HG02884 (cell line): Measurements from ENCODE around the gene ORMDL3.

Source experiments
- ATAC-seq: cut with Tn5 transposase; IDR thresholded peaks from one replicate; pipeline ENCODE4 v1.9.1; 2021; ENCODE audit warnings: mild to moderate bottlenecking, moderate library complexity; ENCODE audit not compliant: unreplicated experiment

The ORMDL3 gene

DNA sequence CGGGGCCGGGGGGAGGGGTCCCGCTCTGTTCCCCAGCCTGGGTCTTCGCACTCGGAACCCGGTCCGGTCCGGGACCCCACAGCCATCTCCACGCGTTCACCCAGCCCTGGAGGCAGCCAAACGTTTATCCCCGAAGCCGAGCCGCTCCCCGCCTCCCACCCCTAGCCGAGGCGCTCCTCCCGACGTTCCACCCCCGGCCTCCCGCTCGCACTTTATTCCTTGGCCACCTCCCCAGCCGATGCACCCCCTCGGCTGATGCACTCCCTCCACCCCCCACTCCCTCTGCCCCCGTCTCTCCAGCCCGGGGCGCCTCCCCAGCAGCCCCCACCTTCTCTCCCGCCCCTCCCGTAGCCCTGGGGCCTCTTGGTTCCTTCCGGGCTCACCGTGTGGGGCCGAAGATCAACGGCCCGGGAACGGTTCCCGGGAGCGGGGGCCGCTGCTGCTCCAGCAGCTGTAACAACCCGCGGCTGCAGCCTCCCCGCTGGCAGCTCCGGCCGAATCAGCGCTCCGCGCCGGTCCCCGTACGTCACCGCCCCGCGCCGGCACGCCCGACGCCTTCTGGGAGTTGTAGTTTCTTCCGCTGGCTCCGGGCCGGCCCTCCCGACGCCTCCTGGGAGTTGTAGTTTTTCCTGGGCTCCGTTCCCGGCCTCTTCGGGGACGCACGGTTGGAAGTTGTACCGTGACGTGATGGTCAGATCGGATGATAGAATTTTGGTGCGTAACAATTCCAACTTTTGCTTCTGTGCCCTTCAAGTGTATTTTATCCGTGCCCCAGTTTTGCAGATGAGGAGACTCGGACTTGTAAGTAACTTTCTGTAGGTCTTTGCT lies at the start of gene ORMDL3, which contains the start of gene LRRC3C:
Gene ORMDL3 (minus strand): TSS at position 501 of the 828 bp plus-strand sequence. CDS start 3,398 bp downstream, outside the sequence.
Gene LRRC3C (plus strand): TSS at position 632 of the 828 bp plus-strand sequence. CDS start 13,792 bp downstream, outside the sequence.
- ATAC-seq, result peak; percentile 76

DNA sequence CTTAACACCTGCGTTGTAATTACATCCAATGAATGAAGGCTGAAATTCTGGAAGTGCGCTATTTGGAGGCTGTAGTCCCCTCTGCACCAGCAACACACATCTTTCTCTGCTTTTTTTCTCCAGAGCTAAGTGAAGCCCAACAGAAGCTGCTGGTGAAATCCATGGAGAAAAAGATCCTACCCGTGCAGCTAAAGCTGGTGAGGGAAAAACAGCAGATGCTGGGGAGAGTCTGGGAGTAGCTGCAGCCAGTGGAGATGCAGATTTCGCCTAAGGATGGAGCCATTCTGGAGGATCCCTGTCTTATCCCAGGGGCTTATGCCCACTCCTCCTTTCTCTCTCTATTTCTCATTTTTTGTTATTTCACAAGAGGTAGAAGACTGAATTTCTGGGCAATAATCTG lies 48.4 kb upstream of the ORMDL3 start:
- ATAC-seq, result no peak

GRCh38 chr17:39974433-39974832 lies 47.0 kb upstream of the ORMDL3 start:
- ATAC-seq, result no peak

DNA sequence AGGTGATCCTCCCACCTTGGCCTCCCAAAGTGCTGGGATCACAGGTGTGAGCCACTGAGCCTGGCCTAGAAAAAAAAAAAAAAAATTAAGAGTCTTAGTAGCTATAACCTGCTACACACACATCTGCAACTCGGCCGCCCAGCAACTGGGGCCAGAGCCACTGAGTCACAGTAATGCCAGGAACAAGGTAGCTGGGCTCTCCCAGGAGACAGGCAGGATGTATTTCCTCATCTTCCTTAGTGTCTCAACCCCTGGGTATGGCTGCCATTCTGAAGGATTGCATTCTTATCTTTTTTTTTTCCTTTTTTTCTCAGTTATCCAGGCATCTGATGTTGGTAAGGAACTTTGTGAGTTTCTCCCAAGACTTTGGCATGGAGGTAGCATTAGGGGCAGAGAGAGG lies 46.1 kb upstream of the ORMDL3 start:
- no peak for ATAC-seq

DNA sequence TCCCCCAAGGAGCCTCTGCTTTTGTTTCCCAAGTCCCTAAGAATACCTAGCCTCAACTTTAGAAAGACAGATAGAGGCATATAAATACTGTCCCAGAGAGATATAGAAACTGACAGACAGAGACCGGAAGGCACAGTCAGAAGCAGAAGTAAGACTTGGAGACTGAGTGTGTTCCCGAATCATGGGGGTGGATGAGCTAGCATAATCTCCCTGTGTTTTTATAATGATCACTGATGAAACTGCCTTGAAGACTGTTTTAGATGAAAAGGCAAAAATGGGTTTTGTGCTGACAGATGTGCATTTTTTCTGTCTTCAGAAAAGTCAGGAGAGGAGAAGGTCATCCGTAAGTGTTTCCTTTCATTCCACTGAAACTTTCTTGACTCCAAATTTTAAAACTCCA lies 44.9 kb upstream of the ORMDL3 start:
- ATAC-seq, result no peak

- ATAC-seq, result no peak
These were observed 43.7 kb upstream of the ORMDL3 start for GRCh38 chr17:39971076-39971603.

DNA sequence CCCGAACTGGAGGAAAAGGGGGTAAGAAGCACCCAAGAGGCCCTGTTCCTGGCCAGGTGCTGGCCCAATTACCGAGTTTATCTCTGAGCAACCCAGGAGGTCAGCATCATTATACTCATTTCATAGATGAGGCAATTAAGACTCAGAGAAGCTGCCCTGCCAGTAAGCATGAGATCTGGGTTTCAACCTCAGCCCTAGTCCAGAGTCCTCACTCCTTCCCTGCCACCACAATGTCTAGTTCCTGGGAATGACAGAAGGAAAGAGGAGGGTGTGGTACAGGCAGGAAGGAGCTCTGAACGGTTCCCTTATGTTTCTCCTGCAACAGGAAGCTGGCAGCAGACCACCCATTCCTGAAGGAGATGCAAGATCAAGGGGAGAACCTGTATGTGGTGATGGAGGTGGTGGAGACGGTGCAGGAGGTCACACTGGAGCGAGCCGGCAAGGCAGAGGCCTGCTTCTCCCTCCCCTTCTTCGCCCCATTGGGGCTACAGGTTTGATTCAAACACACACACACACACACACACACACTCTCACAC lies 42.8 kb upstream of the ORMDL3 start:
- no peak for ATAC-seq

- ATAC-seq, result no peak
These were observed 42.0 kb upstream of the ORMDL3 start for GRCh38 chr17:39969375-39969774.

GRCh38 chr17:39968761-39969160 lies 41.4 kb upstream of the ORMDL3 start:
- ATAC-seq, result no peak

GRCh38 chr17:39966771-39967170 lies 39.4 kb upstream of the ORMDL3 start:
- ATAC-seq, result no peak

- no peak for ATAC-seq
These were observed 37.8 kb upstream of the ORMDL3 start for GRCh38 chr17:39965017-39965699.

DNA sequence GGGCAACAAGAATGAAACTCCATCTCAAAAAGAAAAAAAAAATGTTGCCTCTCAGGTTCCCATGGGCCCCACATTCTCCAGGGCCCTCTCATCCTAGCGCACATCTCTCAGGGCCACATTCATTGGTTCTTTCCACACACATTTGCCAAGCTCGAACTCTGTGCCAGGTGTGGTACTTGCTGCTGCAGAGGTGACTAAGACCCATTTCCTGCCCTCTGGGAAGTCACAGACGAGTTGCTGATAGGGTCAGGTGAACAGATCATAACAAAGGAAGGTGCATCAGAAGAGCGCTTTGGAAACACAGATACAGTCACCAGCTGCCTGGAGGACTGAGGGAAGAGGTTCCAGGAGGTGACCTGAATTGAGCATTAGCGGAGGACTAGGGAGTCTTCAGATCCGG lies 36.4 kb upstream of the ORMDL3 start:
- no peak for ATAC-seq

DNA sequence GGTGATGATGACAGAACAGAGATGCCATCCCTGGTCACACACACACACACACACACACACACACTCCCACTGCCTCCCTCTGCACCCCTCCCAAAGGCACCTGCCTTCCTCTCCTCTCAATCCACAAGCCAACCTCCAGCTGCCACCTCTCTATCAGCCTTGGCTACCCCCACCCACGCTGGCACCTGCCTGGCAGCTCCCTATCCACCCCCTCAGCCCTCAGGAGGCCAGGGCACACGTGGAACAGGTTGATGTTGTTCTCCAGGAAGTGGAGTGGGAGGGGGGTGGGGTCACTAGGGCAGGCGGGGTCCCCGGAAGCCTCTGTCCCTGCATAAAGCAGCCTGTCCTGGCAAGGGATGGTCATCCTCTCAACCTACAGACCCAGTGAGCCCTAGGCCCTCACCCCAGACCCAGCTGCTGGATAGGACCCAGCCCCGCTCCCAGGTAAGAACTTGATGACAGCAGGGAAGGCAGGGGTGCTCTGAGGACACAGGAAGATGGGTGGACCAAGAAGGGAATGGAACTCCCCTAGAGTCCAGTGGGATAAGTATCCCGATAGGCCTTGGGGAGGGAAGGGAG lies 35.3 kb upstream of the ORMDL3 start, which contains the start of gene GSDMA:
Gene GSDMA (plus strand): TSS at position 363 of the 579 bp plus-strand sequence. CDS start 2,684 bp downstream, outside the sequence.
- ATAC-seq, result no peak

DNA sequence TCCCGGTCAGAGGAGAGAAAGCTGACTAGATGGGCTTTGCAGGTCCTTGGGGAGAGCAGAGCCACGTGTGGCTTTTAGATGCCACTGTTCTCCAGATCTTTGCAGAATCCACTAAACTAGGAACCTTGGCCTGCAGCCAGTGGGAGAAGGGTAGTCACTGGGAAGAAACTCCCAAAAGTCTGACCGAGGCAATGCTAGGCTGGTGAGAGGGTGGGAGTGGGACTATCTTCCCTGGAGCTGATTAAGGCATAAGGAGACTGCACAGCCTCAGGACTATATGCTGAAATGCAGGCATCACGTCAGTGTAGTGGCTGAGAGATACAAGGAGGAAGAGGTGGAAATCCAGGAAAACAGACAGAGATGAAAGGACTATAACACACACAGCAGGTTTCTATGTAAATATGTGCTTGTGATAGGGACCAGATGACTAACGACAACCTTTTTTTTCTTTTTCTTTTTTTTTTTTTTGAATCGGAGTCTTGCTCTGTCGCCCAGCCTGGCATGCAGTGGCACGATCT lies 33.2 kb upstream of the ORMDL3 start:
- ATAC-seq, result no peak

GRCh38 chr17:39955726-39956225 lies 28.4 kb upstream of the ORMDL3 start:
- no peak for ATAC-seq

DNA sequence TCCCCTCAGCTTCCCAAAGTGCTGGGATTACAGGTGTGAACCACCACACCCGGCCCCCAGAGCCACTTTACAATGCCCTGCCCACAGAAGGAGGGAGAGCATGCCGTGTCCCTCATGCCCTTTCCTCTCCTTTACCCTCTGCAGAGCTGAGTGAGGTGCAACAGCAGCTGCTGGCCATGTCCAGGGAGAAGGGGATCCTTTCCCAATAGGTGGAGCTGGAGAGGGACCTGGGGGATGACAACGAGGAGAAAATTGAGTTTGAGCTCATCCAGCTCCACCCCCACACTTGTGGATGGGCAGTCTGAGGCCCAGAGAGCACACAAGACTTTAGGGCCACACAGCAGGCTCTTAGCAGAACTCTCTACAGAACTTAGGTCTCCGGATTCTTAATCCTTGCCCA lies 27.5 kb upstream of the ORMDL3 start:
- ATAC-seq, result no peak

DNA sequence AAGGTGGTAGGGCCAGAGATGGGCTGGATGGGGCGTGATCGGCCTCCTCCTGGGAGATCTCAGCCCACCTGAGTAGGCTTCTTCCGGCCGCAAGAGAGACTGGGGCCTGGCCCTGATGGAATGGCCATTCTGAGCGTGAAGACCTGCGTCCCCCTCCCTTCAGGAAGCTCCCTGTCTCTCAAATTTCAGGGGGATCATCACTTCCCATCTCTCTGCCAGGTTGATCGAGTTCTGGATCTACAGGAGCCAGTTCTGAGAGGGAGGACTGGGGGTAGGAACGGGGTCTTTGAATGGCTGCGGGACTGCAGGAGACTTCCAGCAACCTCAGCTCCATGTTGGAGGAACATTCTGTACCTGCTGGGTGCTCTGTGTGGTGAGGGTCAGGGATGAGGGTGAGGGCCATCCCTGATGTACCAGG lies 26.1 kb upstream of the ORMDL3 start:
- ATAC-seq, result no peak

DNA sequence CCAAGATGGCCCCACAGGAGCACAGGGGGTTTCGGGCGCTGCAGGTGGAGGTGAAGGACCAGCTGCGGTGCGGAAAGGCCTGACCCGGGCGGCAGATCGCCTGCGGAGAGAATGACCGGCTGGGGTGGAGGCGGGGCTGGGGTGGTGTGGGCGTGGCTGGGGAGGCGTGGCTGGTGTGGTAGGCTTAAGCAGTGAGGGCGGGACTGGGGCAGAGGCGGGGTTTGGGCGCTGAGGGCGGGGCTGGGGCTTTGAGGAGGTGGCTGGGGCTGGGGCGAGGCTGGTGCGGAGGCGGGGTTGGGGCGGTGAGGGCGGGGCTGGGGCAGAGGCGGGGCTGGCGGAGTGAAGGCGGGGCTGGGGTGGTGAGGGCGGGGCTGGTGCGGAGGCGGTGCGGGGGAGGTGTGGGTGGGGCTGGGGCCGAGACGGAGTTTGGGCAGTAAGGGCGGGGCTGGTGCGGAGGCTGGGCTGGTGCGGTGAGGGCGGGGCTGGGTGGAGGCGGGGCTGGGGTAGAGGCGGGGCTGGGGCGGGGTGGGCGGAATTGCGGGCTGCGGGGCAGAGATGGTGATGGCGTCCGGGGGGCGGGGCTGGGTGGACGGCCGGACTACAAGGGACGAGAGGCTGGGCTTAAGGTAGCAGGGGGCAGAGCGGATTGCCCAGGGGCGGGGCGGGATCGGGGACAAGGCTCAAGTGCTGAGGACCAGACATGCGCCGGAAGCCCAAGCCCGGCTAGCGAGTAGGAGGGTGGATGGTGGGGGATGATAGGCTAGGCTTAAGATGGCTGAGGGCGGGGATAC lies 25.5 kb upstream of the ORMDL3 start:
- peak; percentile 72 for ATAC-seq

- ATAC-seq, result no peak
These were observed 24.7 kb upstream of the ORMDL3 start for GRCh38 chr17:39951924-39952679.
